ENCODE data around the gene IMPG2. TPM values are rescaled to one million over a fixed set of nuclear protein-coding genes. Genes with fewer than 3 reads are reported as not detected.

Gene IMPG2
- total RNA-seq, 1 experiment from 2014 or later: 0.04 TPM

DNA sequence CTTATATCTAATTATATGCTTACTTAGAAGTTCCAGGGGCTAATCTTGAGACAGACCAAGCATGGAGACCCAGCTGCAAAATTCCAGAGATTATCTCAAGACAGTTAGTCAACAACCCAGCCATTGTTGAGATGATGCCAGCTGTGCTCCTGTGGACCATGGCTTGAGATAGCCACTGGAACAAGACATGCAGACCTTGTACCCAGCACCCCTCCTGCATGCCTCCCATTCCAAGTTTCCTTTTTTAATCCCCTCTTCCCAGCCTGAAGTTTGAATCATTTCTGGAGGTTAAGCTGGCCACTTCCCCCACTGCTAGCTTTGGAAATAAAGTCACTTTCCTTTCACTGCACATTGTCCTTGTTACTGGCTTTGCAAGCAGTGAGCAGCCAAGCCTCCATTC is 53.8 kb downstream of the IMPG2 start:
- DNase-seq: no peak
- Histone ChIP-seq H4K8ac (replicated peaks; ENCODE audit: insufficient read length, low read depth, low read length) (no peak overlapping the region), H3K79me1 (ENCODE audit: insufficient read depth, low read depth, low read length, poor library complexity, severe bottlenecking) (no peaks in the 10 kb centered on the region), H3K27me3 (ENCODE audit: insufficient read depth, low read length) (peaks cover 7% of the 10 kb centered on the region; the same call in 1 of the 2 replicates), H3K56ac (ENCODE audit: insufficient read length, low read depth, low read length) (no peak overlapping the region), H3K18ac (ENCODE audit: insufficient read length, low read depth, low read length) (no peak overlapping the region), H2BK5ac (ENCODE audit: insufficient read length, low read length) (no peak overlapping the region), H4K91ac (ENCODE audit: insufficient read length, low read depth, low read length) (no peak overlapping the region), H2AK5ac (ENCODE audit: insufficient read length, low read length) (no peak overlapping the region), H2BK120ac (ENCODE audit: low read depth, low read length, poor library complexity, severe bottlenecking) (no peak overlapping the region), H3K23me2 (ENCODE audit: insufficient read length, low read depth, low read length, poor library complexity, severe bottlenecking) (no peaks in the 10 kb centered on the region), H3K14ac (ENCODE audit: insufficient read depth, low read length) (no peak overlapping the region), H2AFZ (ENCODE audit: low read length) (no peak overlapping the region), H3K27ac (ENCODE audit: insufficient read length, low read depth, low read length) (no peak overlapping the region), H3K4me1 (ENCODE audit: insufficient read depth, low read length) (no peaks in the 10 kb centered on the region), H3K79me2 (ENCODE audit: insufficient read depth, low read length) (no peaks in the 10 kb centered on the region), H2BK20ac (ENCODE audit: low read depth, low read length, poor library complexity, severe bottlenecking) (no peak overlapping the region), H3K4ac (ENCODE audit: low read depth, low read length) (no peak overlapping the region), H3K23ac (ENCODE audit: insufficient read length, low read depth, low read length) (no peak overlapping the region), H3K9ac (ENCODE audit: extremely low read depth, insufficient read length, low read length) (no peak overlapping the region), H3T11ph (ENCODE audit: low read length) (no peak overlapping the region), H3K9me3 (ENCODE audit: control insufficient read depth, low read depth, low read length) (no peaks in the 10 kb centered on the region), H2BK15ac (ENCODE audit: low read depth, low read length) (no peak overlapping the region), H3K4me2 (ENCODE audit: insufficient read depth, insufficient read length, low read length) (no peak overlapping the region), H4K20me1 (ENCODE audit: control insufficient read depth, insufficient read depth, insufficient read length) (no peaks in the 10 kb centered on the region), H2BK12ac (ENCODE audit: insufficient read length, low read depth, low read length) (no peak overlapping the region), H4K5ac (ENCODE audit: insufficient read length, low read depth, low read length) (no peak overlapping the region)
- Mint-ChIP-seq H3K4me3 (no peak overlapping the region), H3K27me3 (ENCODE audit: low read depth) (peaks cover 71% of the 10 kb centered on the region), H3K36me3 (ENCODE audit: insufficient read depth in 1 of 3, low read depth in 3 of 3) (no peaks in the 10 kb centered on the region), H3K9me3 (peaks cover 0 to 3% of the 10 kb centered on the region in 2 experiments; a peak in 2 of 5 replicates), H3K27ac (no peak overlapping the region), H3K4me1 (peaks cover 3% of the 10 kb centered on the region in 2 experiments)
- TF ChIP-seq, protein P1, sequence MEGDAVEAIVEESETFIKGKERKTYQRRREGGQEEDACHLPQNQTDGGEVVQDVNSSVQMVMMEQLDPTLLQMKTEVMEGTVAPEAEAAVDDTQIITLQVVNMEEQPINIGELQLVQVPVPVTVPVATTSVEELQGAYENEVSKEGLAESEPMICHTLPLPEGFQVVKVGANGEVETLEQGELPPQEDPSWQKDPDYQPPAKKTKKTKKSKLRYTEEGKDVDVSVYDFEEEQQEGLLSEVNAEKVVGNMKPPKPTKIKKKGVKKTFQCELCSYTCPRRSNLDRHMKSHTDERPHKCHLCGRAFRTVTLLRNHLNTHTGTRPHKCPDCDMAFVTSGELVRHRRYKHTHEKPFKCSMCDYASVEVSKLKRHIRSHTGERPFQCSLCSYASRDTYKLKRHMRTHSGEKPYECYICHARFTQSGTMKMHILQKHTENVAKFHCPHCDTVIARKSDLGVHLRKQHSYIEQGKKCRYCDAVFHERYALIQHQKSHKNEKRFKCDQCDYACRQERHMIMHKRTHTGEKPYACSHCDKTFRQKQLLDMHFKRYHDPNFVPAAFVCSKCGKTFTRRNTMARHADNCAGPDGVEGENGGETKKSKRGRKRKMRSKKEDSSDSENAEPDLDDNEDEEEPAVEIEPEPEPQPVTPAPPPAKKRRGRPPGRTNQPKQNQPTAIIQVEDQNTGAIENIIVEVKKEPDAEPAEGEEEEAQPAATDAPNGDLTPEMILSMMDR (conservative IDR thresholded peaks at IDR 0.05): no peak

Measured in H9 (cell line).